GM19438 (cell line): ENCODE data around the gene INSYN2B.
"Not testable (repeated sequence)": the region's sequence is repeated elsewhere in the genome, so short reads cannot be mapped to it uniquely, and the experiment has no call there.

Experiments used
- ATAC-seq: cut with Tn5 transposase; IDR thresholded peaks from one replicate; pipeline ENCODE4 v1.9.1; 2021; ENCODE audit warnings: low read depth; ENCODE audit not compliant: unreplicated experiment

The INSYN2B gene

DNA sequence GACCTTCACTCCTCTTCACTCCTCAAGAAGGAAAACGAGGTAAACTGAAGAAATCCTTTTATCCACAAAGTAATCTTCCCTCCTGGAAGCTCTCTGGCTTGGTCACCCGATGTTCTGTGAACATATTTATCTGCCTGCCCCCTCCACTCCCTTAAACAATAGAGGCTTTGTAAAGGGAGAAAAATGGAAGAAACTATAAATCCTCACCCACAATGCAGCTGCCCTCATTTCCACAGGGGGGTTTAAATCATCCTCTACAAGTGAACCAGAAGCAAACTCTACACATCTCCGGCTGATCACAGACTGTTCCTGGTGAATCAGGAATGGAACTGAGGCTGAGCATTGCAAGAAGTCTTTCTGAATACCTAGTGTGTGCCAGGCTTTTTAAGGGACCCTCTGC, 7.2 kb downstream of the INSYN2B start:
- ATAC-seq, result no peak

DNA sequence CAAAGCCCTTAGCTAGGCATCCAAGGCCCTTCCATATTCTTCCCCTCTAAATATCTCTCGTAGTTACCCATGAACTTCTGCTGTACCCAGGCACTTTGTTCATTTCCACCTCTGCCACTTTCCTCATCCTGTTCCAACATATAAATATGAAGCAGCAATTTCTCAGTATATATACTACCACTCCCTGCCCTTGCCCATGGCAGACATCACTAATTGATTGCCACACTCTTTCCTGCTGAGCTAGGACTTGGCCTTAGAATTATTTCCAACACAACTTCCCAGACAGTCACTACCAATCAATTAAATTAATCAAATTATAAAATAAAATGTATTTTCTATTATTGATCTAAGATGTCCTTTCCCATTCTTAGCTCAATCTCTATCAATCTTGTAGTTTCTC, 8.5 kb downstream of the INSYN2B start:
- no peak for ATAC-seq

GRCh38 chr5:169970911-169971765, 9.2 kb downstream of the INSYN2B start:
- no peak for ATAC-seq

- no peak for ATAC-seq
These were observed 10.0 kb downstream of the INSYN2B start for GRCh38 chr5:169970339-169970738.

- no peak for ATAC-seq
These were observed 16.0 kb downstream of the INSYN2B start for GRCh38 chr5:169964246-169964645.

- ATAC-seq, result no peak
These were observed 19.6 kb downstream of the INSYN2B start for GRCh38 chr5:169960659-169961058.

GRCh38 chr5:169958278-169958677, 22.0 kb downstream of the INSYN2B start:
- ATAC-seq, result no peak

- no peak for ATAC-seq
These were observed 23.5 kb downstream of the INSYN2B start for GRCh38 chr5:169956756-169957155.

DNA sequence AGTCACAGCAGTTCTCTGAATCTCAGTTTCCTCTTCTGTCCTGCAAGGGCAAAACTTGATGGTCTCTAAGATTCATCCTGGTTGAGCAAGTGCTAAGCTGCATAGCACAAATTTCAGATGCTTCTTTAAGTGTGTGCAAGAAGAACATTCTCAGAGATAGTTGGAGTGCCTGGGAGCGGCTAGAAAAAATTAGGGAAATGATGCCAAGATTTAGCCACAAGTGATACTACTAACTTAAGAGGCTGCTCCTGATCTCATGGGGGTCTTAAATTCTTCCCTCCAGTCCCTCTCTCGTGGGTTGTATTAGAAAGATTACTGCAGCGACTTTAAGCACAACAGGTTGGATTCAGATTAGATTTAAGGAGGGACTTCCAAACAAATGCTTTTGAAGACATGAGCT, 24.2 kb downstream of the INSYN2B start:
- ATAC-seq, result no peak

GRCh38 chr5:169954786-169955185, 25.5 kb downstream of the INSYN2B start:
- ATAC-seq, result no peak

DNA sequence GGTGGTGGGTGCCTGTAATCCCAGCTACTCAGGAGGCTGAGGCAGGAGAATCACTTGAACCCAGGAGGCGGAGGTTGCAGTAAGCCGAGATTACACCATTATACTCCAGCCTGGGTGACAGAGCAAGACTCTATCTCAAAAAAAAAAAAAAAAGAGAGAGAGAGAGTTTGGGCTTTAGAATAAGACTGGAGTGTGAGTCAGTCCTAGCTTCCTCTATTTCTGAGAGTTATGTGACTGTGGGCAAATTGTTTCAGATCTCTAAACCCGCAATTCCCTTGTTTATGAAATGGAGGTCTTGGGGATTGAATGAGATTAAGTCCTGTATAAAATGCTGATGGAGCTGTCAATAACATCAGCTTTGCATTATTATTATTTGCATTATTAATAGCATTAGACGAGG, 27.1 kb downstream of the INSYN2B start:
- not testable (repeated sequence) for ATAC-seq

DNA sequence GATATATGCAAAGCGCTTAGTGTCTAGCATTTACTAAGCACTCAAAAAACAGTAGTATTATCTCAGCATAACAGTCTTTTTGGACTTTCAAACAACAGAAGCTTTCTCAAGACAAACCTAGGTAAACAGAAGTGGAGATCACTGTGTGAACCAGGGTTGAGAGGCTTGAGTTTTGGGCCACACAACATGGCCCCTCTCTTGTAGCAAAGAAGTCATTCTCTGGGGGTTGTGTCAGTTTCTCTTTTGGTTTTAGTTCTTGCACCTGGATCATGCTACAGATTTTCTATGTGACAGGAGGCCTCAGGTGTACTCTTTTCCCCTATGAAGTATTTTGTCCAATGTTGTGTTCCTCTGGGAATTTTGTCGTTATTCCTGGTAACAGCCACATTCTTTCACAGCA, 30.0 kb downstream of the INSYN2B start:
- no peak for ATAC-seq

- ATAC-seq, result no peak
These were observed 33.5 kb downstream of the INSYN2B start for GRCh38 chr5:169946743-169947295.

- ATAC-seq, result no peak
These were observed 34.4 kb downstream of the INSYN2B start for GRCh38 chr5:169945831-169946261.

DNA sequence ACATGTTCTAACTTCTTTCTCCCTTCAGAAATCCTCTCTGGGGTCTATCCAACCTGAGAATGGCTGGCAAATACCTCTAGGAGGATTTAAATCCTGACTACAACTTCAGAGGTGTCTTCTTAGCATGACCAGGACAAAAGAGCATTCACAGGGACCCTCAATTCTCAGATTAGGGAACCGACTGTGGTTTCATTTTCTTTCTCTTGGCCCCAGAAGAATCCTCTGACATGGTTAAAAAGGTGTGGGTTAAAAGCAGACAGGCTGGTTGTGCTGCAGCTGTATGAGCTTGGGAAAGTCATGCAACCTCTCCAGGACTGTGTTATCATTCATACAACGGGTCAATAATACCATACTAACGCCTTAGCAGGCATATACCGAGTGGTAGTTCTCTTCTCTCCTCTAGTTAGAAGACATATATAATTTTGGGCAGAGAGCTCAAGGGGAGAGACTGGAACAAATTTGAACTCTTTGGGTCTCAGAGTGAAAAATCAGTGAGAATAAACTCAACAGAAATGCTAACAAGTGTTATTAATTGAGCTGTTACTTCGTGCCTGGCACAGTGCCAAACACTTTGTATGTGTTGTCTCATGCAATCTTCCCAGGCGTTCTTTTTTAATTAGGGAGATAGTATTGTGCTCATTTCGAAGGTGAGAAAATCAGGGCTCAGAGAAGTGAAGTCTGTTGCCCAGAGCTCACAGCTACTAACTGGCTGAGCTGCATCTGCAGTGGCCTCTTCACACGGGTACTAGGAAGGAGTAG, 35.2 kb downstream of the INSYN2B start:
- ATAC-seq, result no peak

- no peak for ATAC-seq
These were observed 36.2 kb downstream of the INSYN2B start for GRCh38 chr5:169944115-169944514.

GRCh38 chr5:169943026-169943425, 37.3 kb downstream of the INSYN2B start:
- ATAC-seq, result no peak

GRCh38 chr5:169942181-169942580, 38.1 kb downstream of the INSYN2B start:
- ATAC-seq, result no peak

GRCh38 chr5:169941542-169941941, 38.8 kb downstream of the INSYN2B start:
- no peak for ATAC-seq

DNA sequence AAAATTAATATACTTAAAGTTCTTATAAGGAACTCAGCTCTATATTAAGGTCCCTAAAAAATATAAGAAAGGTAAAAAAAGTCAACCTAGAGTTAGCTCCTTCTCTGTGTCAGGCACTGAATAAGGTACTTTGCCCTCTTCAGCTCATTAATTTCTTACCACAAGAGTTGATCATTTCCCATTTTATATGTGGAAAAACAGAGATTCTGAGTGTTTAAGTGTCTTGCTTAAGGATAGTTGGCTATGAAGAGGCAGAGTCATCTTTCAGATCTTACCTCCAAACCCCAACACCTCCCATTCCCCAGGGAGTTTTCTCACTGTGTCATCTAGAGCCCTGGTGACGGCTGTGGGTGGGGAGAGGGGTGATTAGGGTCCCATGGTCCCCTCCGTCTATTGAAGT, 40.6 kb downstream of the INSYN2B start:
- ATAC-seq, result no peak

GRCh38 chr5:169938439-169938838, 41.9 kb downstream of the INSYN2B start:
- no peak for ATAC-seq
